Sciatic nerve (tissue), 2 donors: ENCODE measurements around the gene MARCHF6. TPM values are rescaled to one million over a fixed set of nuclear protein-coding genes. Genes with fewer than 3 reads are reported as not detected.

Experiments used
- ATAC-seq: fragments of 200-7000 bp; cut with Tn5 transposase; one replicate; pipeline ENCODE4 v1.9.1; 2020; ENCODE audit warnings: mild to moderate bottlenecking, moderate library complexity
- DNase-seq: peaks from one replicate; pipeline ENCODE4 v3.0.0-alpha.2; 2020; ENCODE audit warnings: low spot score
- intact Hi-C: fragments of 100-400 bp; cut with DNase I; formaldehyde crosslinking; loops from one replicate; pipeline ENCODE4 v1.14.2; 2022
- total RNA-seq: library from RNA; stranded (reverse); fragmentation: NEBNext Ultra II Directional; extraction: Animal tissue kit (Norgen Biotek cat#: 25700); gene quantifications from one replicate; pipeline ENCODE4 v1.2.1, GENCODE V29; 2021
- donor health status: DM: no; HTN: no; CAD: no.
- donor health status: DM: no; HTN: no; CAD: no.

Gene MARCHF6
- total RNA-seq, 1 donor from 2014 or later, result 174 TPM

DNA sequence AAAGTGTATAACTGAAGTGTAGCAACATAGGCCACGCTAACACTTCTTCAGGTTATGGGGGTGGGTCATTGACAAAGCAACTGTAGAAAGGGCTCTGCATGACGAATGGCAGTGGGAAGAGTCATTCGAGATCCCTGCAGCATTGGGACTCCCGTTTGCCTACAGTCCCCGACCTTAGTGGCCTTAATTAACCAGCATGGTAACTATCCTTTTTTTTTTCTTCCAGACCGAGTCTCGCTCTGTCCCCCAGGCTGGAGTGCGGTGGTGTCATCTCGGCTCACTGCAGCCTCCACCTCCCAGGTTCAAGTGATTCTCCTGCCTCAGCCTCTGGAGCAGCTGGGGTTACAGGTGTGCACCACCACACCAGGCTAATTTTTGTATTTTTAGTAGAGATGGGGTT lies 31.6 kb upstream of the MARCHF6 start:
- ATAC-seq, result no peak
- intact Hi-C loops, result no loop called here
- peak; percentile 15 for DNase-seq

GRCh38 chr5:10323588-10324488 lies 29.7 kb upstream of the MARCHF6 start:
- DNase-seq, result no peak
- intact Hi-C loops, result no loop called here
- ATAC-seq, result no peak

- ATAC-seq (no peak), DNase-seq (no peak)
- intact Hi-C loops, result no loop called here
Observed at GRCh38 chr5:10324518-10325370, 28.8 kb upstream of the MARCHF6 start.

GRCh38 chr5:10328323-10328722 lies 25.2 kb upstream of the MARCHF6 start:
- ATAC-seq, result no peak

DNA sequence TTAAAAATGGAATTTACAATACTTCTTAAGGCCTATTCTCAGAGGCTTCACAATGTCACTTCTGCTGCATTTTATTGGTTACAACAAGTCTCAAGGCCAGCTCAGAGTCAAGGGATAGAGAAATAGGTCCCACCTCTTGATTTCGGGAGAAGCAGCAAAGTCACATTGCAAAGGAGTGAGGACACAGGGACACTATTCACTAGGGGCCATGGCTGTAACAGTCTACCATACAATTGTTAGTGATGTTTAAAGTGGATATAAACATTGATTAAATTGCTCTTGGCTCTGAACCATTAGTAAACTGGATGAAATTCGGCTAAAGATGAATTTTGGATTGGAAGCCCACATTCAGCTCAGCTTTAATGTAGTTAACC lies 24.1 kb upstream of the MARCHF6 start:
- DNase-seq, result no peak
- ATAC-seq, result no peak
- intact Hi-C loops, result no loop called here

More at GRCh38 chr5:10328323-10328722, 25.2 kb upstream of the MARCHF6 start:
- intact Hi-C loops, result no loop called here
- DNase-seq, result peak; percentile 33

DNA sequence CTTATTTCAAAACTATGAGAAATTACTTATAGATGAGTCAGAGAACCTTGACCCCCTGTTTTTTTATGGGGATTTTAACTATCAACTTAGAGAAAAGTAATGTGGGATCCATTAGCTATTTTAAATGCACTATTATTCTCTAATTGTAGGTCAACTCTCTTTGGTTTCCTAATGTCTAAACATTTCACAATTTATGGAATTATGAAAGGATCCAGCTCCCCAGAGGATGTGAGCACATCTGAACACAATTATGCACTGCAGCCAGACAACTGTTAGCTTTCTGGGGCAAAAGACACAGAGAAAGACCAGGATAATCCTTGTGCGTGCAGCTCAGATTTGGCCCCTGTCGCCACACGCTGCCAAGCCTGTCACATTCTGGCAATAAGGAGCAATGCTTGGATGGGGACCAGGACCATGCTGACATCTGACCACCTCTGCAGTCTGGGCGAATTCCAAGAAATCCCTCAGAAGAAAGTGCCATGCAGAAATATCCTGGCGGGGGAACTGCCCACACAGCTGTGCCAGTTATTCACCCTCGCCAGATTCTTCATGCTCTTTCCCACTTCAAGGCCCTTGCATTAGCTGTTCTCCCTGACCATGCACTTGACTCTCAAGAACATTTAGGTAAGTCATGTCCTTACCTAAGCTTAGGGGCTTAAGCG lies 23.5 kb upstream of the MARCHF6 start:
- intact Hi-C loops, result no loop called here
- peak; percentile 85 for ATAC-seq
- DNase-seq, result peak; percentile 57

- DNase-seq (peak; percentile 54), ATAC-seq (peak; percentile 8)
- intact Hi-C loops, result no loop called here
Observed at GRCh38 chr5:10330511-10331230, 22.8 kb upstream of the MARCHF6 start.

DNA sequence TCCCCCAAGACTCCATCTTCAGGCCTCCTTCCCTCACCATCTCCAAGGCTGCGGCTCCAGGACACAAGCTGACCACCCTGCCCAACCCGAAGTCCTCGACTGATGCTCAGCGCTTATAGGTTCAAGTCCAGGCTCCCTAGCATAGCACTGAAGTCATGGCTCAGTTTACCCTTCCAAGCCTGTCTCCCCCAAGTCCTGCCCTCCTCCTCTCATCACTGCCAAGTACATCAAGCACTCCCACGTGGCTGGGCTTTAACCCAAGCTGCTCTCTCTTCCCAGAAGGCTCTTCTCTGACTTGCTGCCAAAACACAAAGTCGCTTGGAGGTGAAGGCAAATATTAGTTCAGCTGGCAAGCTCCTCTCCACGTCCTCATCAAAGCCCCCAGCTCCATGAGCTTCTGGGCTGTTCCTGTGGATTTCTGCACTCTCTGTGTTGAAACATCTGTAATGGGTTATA lies 22.1 kb upstream of the MARCHF6 start:
- peak; percentile 81 for DNase-seq
- intact Hi-C loops, result no loop called here
- peak; percentile 81 for ATAC-seq

DNA sequence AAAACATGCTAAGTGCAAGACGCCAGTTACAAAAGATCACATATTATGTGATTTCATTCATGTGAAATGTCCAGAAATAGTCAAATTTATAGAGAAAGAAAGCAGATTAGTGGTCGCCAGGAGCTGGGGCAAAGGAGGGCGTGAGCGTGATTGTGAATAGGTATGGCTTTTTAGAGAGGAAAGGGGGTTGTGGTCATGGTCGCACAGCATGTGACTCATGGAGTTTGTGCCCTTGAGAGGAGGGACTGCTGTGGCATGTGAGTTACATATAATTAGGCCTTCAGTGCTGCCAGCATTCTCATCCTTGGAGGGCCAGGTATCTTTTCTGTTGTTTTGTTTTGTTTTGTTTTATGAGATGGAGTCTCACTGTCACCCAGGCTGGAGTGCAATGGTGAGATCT lies 21.2 kb upstream of the MARCHF6 start:
- intact Hi-C loops, result no loop called here
- peak; percentile 37 for DNase-seq
- ATAC-seq, result no peak

GRCh38 chr5:10333154-10334006 lies 20.1 kb upstream of the MARCHF6 start:
- ATAC-seq (peak; percentile 47), DNase-seq (peak; percentile 69)
- intact Hi-C loops, result no loop called here

GRCh38 chr5:10334831-10335230 lies 18.7 kb upstream of the MARCHF6 start:
- ATAC-seq, result no peak
- intact Hi-C loops, result no loop called here
- peak; percentile 35 for DNase-seq

- no peak for ATAC-seq
- intact Hi-C loops, result no loop called here
- DNase-seq, result peak; percentile 31
Observed at GRCh38 chr5:10335711-10336470, 17.6 kb upstream of the MARCHF6 start.

GRCh38 chr5:10337107-10337506 lies 16.4 kb upstream of the MARCHF6 start:
- ATAC-seq (no peak), DNase-seq (no peak)
- intact Hi-C loops, result no loop called here

DNA sequence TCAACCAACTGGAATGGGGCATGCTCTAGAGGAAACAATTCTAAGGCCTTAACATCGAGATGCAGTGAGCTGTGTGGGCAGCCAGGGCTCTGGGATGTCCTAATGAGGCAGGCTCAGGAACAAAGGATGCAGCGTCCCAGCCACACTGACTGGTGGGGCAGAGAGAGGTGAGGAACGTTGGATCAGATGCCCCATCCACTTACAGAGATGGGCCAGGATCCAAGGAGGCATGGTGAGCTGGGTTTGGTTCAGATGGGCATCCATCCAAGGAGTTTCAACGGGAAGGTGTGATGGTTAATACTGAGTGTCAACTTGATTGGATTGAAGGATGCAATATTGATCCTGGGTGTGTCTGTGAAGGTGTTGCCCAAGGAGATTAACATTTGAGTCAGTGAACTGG lies 15.5 kb upstream of the MARCHF6 start:
- intact Hi-C loops, result no loop called here
- DNase-seq (no peak), ATAC-seq (no peak)

GRCh38 chr5:10338686-10339057 lies 14.8 kb upstream of the MARCHF6 start:
- no peak for DNase-seq
- no peak for ATAC-seq
- intact Hi-C loops, result no loop called here

GRCh38 chr5:10339058-10339811 lies 14.3 kb upstream of the MARCHF6 start:
- DNase-seq (peak; percentile 32), ATAC-seq (no peak)
- intact Hi-C loops, result no loop called here

DNA sequence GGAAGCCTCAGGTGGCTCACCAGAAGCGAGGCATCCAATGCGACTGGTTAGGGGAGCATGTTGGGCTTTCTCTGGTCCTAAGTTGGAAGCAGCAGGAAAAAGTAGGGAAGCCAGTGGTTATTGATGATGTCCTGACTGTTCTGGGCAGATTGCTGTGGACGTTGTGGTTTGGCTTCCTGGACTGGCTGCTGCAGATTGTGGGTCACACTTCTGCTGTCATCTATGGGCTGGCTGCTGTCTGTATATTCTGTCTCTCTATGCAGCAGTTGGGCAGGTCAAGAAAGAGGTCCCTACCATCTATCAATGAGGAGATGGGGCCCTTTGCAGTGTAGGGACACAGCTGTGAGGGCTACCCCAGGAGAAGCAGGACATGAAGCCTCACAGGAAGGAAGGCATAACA lies 13.5 kb upstream of the MARCHF6 start:
- ATAC-seq (no peak), DNase-seq (peak; percentile 13)
- intact Hi-C loops, result no loop called here
